Astrocyte of the spinal cord (primary cell): ENCODE results near the gene CORO6.

Source experiments
- DNase-seq: peaks from one replicate; pipeline ENCODE4 v3.0.0; 2011; ENCODE audit warnings: low read depth, low spot score
- H3K4me3 ChIP-seq: 2 replicates; pipeline ENCODE4 v1.5.1; 2011; ENCODE audit warnings: low read depth, mild to moderate bottlenecking, low read length, moderate library complexity
- in situ Hi-C: cut with HindIII; loops from 2 replicates; pipeline ENCODE4 v1.10.0; 2017; ENCODE audit warnings: low sequenced_read_pairs
- TF ChIP-seq, protein P1 (sequence below): IDR thresholded peaks from 2 replicates; pipeline ENCODE4 v1.5.1; 2012; ENCODE audit warnings: low read depth, mild to moderate bottlenecking, low read length, inconsistent platforms

Gene CORO6

DNA sequence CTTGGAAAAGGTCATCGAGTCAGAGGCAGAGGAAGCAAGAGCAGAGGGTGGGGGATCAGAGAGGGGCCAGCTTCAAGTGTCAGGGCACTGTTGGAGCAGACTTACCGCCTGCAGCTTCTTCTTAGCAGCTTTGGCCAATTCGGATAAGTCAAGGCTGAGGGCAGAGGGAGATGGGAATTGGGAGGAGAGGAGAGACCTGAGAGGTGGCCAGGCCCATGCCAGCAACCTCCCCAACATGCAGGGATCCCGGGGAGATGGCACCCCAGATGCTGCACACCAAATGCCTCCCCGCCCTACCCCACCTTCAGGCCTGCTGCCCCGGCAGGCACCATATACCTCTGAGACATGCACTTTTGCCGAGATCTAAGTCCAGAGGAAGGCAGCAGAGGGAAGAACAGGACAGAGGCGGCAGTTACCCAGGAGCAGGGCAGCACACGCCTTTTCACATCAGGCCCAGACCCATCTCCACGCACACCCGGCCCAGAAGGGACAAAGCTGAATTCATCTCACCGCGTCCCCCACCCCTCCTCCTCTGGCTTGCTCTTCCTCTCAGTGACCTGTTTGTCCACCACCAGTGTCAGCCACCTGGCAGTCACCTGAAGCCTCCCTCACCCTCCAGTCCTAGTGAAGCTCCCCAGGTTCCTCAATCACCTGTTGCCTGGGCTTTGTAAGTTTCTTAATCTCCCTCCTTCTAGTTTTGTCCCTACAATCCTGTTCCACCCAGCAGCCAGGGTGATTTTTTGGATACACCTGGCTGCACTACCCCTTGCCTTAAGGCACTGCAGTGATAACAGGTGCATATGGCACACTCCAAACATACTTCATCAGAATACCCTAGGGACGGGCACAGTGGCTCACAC is 43.9 kb downstream of the CORO6 start:
- DNase-seq: no peak
- TF ChIP-seq, protein P1, sequence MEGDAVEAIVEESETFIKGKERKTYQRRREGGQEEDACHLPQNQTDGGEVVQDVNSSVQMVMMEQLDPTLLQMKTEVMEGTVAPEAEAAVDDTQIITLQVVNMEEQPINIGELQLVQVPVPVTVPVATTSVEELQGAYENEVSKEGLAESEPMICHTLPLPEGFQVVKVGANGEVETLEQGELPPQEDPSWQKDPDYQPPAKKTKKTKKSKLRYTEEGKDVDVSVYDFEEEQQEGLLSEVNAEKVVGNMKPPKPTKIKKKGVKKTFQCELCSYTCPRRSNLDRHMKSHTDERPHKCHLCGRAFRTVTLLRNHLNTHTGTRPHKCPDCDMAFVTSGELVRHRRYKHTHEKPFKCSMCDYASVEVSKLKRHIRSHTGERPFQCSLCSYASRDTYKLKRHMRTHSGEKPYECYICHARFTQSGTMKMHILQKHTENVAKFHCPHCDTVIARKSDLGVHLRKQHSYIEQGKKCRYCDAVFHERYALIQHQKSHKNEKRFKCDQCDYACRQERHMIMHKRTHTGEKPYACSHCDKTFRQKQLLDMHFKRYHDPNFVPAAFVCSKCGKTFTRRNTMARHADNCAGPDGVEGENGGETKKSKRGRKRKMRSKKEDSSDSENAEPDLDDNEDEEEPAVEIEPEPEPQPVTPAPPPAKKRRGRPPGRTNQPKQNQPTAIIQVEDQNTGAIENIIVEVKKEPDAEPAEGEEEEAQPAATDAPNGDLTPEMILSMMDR: no peak
- in situ Hi-C loops: no loop called here
- H3K4me3 ChIP-seq: no peak overlapping the region

- TF ChIP-seq, protein P1: no peak
- in situ Hi-C loops: no loop called here
- DNase-seq: no peak
- H3K4me3 ChIP-seq: no peak overlapping the region
Measured at GRCh38 chr17:29577385-29578211, 45.1 kb downstream of the CORO6 start.

DNA sequence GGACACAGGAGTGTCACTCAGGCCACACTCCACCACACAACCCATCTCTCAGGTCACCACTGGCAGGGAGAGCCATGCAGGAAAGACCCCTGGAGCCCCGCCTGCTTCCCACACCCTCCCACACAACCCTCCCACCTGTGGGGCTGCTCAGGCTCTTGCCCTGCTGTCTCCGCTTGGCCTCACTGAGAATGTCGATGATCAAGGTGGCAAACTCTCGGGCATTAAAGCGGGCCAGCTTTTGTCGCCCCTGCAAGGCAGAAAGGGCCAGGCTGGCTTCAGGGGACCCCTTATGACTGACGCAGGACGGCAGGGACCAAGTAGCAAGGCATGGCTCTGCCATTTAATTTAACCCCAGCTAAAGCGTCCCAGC is 45.7 kb downstream of the CORO6 start:
- no peak overlapping the region for H3K4me3 ChIP-seq
- TF ChIP-seq, protein P1: no peak
- no peak for DNase-seq
- in situ Hi-C loops: no loop called here

- no peak for DNase-seq
- TF ChIP-seq, protein P1: no peak
- H3K4me3 ChIP-seq: no peak overlapping the region
- in situ Hi-C loops: no loop called here
Measured at GRCh38 chr17:29576214-29577000, 46.3 kb downstream of the CORO6 start.

GRCh38 chr17:29575511-29576213 is 47.0 kb downstream of the CORO6 start:
- in situ Hi-C loops: no loop called here
- no peak for DNase-seq
- H3K4me3 ChIP-seq: no peak overlapping the region

More at GRCh38 chr17:29575511-29576213, 47.0 kb downstream of the CORO6 start:
- TF ChIP-seq, protein P1: no peak
